Measurements from ENCODE around the gene RAB3B.

Gene RAB3B

DNA sequence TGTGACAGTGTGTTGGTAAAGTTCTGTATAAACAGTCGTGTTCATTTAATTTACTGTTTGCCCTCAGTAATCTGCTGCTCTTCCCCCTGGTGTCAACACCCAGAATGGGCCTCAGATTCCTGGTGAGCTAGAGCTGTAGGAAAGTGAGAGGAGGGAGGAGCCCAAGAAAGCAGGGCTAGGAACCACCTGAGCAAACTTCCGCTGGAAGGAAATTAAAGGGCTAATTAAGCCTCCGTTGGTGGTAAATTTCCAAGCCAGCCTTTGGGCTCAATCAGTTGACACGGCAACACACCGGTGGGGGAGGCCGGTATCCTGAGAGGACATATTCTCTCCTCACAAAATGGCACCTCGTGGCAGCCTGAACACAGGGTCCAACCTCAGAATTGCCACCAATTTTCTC lies 32.9 kb downstream of the RAB3B start:
- in situ Hi-C loops (cut with MboI; ENCODE audit: low sequenced_read_pairs) = no loop called here

DNA sequence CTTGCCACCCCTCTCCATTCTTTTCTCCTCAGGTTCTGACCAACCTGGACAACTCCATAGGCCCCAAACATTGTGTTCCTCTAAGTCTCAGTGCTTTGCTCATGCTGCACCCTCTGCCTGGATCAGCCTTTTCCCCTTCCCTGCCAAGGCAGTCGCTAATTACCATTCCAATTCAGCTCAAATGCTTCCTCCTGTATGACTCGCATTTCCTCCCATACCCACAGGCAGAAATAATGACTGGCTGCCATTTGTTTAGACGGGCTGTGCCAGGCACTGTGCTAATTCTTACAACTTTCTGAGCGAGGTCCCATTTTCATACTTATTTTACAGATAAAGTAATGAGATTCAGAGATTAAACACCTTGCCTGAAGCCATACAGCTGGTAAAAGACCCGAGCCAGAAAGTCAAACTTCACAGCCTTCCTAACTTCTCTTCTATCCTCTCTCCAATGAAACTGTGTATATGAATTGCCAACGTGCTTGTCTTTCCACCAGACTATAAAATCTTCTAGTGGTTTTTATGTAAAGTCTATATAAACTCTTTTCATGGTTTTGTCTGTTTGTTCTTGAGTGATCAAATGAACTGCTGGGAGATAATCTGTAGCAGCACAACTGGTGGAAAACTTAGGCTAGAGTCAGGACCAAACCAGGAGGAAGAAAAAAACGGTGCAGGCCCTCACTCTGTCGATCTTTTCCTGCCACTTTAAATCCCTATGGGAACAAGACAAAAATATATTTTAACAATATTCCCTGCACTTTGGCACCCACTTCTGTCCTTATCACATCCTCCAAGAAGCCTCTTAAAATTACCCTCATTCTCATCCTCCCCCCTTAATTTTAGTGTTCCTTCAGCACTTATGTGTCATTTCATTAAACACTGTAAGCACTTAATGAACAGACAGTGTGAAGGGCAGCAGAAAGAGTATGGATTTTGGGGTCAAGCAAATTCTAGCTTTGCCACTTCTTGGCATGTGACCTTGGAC lies 33.7 kb downstream of the RAB3B start:
- in situ Hi-C loops (cut with MboI; ENCODE audit: low sequenced_read_pairs) = no loop called here

DNA sequence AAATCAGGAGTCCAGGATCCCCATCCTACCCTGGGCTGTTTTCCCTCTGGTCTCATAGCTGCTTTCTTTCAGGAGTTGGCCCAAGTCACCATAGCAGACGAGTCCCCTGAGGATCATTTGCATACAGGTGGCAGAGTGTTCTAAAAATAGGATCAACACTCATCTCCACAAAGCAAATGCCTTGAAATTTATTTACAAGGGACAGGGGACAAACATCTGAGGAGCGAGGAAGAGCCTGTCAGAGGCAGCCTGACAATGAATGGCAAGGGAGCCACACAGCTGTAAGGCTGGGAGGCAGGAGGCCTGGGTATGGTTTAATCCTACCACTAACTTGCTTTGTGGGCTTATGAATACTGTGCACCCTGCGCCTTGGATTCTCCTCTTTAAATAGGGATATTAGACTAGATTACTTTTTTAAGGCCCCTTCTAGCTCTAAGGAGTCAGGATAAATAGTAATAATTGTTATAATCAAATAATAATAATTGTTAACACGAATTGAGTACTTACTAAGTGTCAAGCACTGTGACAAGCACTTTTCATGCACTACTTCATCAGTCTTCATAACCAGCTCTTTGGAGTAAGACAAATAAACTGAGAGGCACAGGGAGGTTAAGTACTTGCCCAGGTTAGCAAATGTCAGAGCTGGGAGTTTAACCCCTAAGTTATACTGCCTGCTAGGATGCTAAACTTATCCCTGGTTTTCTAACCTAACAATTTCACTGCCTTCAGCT lies 34.5 kb downstream of the RAB3B start:
- in situ Hi-C loops (cut with MboI; ENCODE audit: low sequenced_read_pairs) = no loop called here

DNA sequence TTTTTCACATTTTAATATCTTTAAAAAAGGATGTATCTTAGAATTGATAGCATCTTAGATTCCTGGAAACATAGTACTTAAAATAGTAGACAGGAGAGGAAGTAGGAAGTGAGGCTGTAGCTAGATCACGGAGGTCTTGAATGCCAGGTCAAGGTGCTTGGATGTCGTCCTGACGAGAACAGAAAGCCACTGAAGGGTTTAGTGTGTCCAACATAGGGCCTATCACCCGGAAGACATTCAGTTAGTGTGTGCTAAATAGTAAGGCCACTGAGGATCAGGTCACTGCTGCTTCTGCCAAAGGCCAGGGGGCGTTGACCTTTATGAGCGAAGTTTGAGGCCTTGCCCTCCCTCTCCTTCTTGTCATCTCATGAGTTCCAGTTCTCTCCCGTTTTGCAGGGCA lies 35.7 kb downstream of the RAB3B start:
- in situ Hi-C loops (cut with MboI; ENCODE audit: low sequenced_read_pairs) = no loop called here

DNA sequence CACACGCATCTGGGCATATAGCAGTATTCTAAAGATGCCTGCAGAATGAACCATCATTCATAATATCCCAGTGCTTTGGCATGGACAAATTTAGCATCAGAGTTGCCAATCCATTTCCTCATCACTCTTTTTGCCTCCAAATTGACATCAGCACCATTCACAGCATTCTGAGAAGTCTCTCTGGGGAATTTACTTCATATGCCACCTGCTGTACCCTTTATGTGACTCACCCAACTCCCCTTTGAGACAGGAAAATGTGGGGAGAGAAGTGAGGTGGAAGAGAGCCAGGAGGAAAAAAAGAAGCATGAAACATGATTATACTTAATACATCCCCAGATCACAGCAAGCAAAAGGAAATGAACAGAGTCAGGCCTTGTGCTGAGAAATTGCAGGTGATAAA lies 37.4 kb downstream of the RAB3B start:
- in situ Hi-C loops (cut with MboI; ENCODE audit: low sequenced_read_pairs) = no loop called here

DNA sequence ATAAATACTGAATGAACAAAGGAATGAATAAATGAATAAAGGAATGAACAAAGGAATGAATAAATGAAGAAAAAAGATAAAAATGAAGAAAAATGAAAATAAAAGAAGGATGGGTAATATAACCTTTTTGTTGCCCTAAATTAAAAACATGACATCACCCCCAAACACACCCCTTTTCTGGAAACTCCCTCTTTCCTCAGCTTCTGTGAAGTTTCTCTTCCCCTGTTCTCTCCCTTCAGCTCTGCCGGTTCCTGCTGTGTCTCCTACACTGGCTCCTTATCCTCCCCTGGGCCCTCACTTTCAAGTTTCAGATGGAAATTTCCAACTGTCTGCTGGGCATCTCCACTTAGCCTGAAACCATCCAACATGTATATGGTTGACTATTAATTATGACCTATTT lies 37.9 kb downstream of the RAB3B start:
- in situ Hi-C loops (cut with MboI; ENCODE audit: low sequenced_read_pairs) = no loop called here

DNA sequence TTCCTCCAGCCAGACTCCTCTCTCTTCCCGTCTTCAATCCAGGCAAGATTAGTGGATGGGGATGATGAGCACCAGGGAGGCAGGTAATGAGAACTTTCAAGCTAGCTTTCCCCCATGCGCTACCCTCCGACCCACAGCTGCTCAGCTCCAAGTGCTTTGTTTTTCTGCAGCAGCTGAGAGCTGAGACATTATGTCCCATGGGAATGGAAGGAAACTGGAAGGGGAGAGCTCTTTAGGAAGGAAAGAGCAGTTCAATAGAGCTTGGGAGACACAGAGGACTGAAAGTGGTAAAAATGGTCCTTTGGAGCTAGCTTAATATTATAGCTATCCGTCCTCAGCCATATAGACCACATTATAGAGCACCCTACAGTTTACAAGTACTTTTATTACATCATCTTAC lies 39.8 kb downstream of the RAB3B start:
- in situ Hi-C loops (cut with MboI; ENCODE audit: low sequenced_read_pairs) = no loop called here

DNA sequence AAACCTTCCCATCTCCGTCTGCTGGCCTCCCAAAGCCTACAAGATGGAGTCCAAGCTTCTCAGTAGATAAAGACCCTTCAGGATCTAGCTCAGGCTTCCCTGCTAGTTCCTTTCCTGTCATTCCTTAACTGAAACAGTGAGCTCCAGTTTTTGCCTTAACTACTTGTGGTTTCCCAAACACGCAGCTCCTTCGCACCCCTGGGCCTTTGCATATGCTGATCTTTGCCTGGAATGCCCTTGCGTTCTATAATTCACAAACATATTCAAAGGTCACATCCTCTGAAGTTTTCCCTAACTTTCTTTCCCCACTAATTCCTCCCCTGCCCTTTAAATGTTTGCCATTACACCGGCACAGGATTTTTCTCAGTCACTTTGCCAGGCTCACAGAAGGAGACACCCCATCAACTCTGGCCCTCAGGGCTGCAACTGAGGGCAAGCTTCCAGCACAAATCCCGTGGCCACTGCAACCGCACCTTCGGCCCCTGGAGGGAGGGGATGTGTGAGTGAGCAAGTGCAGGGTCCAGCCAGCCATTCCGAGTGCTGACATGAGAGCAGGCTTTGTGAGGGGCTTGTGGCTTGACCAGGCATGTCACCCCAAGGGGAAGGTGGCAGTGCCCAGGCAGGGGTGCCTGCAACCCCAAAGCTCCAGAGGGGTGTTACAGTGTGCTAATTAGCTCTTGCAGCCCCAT lies 41.3 kb downstream of the RAB3B start:
- in situ Hi-C loops (cut with MboI; ENCODE audit: low sequenced_read_pairs) = no loop called here

DNA sequence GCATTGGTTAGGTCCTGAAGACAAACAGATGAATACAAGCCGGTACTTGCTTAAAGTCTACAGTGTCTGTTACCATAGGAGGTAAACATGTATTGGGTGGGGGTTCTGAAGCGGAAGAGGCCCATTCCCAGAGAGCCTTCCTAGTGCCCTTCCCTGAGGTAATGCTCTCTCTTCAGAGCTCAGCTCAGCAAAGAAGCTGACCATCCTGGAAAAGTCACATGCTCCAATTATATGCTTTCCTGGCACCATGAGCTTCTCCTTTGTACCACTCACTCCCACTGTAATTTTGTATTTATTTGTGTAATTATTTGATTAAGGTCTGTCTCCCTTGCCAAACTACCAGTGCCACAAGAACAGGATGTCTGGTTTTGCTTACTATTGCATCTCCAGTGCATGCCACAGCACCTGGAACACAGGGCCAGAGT lies 42.0 kb downstream of the RAB3B start:
- in situ Hi-C loops (cut with MboI; ENCODE audit: low sequenced_read_pairs) = no loop called here

DNA sequence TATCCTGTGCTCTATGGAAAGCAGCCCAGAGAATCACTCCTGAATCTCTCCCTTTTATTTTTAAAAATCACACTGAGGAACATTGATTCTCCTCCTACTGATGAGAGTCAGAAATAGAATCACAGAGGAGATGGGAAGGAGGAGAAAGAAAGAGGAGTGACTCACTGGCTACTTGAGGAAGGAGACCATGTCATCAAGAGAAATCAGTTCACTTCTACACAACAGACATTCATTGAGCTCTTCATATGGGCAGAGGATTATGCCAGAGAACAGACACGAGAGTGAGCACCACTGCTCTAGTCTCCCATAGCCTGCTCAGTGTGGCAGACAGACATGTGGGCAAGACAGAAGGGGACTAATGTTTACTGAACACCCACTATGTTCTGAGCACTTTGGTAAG lies 44.2 kb downstream of the RAB3B start:
- in situ Hi-C loops (cut with MboI; ENCODE audit: low sequenced_read_pairs) = no loop called here

DNA sequence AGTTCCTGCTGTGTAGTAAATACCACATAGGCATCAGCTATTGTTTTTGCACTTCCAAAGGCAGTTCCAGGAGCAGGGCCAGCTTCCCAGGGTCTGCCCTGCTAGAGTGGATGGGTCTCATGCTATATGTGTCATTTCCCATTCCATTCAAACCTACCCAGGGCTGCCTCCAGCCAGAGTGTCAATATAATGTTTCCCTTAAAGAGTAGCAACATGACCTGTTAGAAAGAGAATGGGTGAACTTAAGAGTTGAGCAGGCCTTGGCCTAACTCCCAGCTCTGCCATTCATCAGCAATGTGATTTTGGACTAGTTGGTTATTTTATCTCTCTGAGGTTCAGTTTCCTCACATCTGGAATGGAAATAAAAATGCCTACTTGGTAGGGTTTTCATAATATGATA lies 44.9 kb downstream of the RAB3B start:
- in situ Hi-C loops (cut with MboI; ENCODE audit: low sequenced_read_pairs) = no loop called here

DNA sequence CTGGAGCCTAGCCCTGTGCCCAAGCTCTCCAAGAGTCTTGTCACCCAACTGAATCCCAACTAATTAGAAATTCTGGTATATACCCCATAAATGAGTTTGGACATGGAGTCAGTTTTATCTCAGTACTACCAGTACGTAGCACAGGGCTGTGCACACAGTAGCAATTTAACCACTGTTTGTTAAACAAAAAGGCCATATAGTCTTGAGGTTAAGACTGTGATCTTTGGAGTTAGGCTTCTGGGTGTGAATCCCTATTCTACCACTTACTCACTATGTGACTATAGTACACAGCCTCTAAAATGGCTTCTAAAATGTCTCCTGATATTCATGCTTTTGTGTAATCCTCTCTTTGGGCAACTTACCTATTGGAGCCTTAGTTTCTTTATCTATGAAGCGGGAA lies 48.2 kb downstream of the RAB3B start:
- in situ Hi-C loops (cut with MboI; ENCODE audit: low sequenced_read_pairs) = no loop called here

DNA sequence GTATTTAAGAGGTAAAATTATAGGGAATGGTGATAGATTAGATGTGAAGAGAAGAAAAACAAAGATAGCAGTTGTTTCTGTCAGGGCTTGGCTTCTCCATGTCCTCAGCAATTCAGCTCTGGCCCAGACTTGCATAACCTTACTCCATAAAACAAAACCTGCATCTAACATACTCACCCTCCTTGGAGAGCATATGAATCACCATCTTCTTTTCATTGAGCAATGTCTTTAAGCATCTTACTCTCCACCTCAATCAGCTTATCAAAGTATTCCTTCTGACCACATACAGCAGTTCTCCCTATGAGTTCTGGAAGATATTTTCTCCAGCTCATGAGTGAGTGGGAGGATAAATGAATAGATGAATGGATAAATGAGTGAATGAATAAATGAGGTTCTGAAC lies 49.0 kb downstream of the RAB3B start:
- in situ Hi-C loops (cut with MboI; ENCODE audit: low sequenced_read_pairs) = no loop called here

DNA sequence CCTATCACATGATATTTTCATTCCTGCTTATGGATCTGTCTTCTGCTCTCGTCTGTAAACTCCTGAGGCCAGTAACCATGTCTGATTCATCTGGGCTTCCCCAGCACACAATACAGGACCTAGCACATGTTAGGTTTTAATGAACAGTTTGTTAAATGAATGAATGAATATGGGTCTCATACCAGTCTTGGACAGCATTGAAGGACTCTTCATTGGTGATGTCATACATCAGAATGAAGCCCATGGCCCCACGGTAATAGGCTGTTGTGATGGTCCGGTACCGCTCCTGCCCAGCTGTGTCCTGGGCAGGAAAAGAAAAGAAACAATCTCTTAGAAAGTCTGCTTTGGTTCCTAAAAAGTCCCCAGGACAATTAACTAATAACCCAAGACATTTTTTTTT lies 53.4 kb downstream of the RAB3B start:
- in situ Hi-C loops (cut with MboI; ENCODE audit: low sequenced_read_pairs) = no loop called here

DNA sequence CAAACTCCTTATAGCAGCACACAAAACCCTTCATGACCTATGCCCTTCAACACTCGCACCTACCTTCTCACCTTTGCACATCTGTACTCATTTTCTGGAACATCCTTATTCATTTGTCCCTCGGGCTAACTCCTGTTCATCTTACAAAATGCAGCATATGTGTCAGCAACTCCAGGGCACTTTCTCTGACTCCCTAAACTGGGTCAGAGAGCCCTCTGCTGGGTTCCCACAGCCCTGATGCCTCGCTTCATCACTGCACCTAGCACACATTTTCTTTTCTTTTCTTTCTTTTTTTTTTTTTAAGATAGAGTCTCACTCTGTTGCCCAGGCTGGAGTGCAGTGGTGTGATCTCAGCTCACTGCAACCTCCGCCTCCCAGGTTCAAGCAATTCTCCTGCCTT lies 54.0 kb downstream of the RAB3B start:
- in situ Hi-C loops (cut with MboI; ENCODE audit: low sequenced_read_pairs) = no loop called here

DNA sequence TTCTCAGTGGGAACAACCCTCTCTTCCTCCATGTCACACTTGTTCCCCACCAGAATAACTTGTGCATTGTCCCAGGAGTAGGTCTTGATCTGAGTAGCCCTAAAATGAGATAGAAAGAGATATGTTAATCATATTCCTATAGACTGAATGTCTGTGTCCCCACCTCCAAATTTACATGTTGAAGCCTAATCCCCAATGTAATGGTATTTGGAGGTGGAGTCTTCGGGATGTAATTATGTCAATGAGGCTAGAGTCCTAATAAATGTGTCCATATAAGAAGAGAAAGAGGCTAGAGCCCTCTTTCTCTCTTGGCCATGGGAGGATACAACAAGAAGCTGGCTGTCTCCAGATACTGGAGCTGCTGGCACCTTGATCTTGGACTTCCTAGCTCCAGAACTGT lies 57.2 kb downstream of the RAB3B start:
- in situ Hi-C loops (cut with MboI; ENCODE audit: low sequenced_read_pairs) = no loop called here

DNA sequence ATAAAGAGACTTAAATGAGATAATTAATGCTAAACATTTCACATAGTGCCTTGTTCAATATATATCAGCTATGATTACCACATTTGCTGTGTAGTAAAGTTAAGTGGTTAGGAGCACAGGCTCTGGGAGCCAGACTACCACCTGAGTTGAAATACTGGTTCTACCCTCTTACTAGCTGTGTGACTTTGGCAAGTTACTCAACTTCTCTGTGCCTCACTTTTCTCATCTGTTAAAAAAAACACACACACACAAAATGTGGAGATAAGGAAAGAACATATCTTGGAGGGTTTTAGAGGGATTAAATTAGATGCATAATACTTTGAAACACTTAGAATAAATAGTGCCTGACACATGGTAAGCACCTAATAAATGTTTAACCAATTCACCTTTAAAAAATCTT lies 60.2 kb downstream of the RAB3B start:
- in situ Hi-C loops (cut with MboI; ENCODE audit: low sequenced_read_pairs) = no loop called here

DNA sequence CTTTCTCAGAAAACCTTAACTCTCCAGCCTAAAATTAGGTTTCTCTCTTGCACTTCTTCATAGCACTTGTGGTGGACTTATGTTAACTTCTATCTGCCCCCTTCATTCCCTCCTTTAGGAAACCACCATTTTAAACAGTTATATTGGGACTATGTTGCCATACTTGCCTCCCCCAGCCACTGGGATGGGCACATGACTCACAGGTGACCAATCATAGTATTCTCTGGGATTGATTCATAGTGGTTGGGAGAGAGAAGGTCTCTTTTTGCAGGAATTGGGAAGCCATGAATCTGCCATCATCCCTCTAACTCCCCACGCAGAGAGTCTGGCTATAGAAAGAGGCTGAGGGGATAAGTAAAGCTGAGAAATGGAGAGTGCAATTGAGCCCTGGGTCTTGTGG lies 61.6 kb downstream of the RAB3B start:
- in situ Hi-C loops (cut with MboI; ENCODE audit: low sequenced_read_pairs) = no loop called here

DNA sequence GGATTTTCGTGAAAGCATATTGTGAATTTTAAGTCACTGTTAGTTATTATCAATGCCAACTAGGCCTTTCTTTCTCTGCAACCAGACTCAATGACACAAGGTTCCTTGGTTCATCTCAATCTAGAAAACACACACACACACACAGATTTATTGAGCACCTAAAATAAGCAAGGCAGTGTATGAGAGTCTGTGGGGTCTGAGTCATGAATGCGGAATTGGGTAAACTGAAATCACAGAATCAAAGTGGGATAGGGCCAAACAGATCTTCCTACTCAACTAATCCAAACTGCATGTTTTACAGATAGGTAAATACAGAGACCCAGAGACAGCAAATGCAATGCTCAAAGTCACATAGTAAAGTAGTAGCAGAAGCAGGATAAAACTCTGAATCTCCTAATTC lies 63.5 kb downstream of the RAB3B start:
- in situ Hi-C loops (cut with MboI; ENCODE audit: low sequenced_read_pairs) = no loop called here

DNA sequence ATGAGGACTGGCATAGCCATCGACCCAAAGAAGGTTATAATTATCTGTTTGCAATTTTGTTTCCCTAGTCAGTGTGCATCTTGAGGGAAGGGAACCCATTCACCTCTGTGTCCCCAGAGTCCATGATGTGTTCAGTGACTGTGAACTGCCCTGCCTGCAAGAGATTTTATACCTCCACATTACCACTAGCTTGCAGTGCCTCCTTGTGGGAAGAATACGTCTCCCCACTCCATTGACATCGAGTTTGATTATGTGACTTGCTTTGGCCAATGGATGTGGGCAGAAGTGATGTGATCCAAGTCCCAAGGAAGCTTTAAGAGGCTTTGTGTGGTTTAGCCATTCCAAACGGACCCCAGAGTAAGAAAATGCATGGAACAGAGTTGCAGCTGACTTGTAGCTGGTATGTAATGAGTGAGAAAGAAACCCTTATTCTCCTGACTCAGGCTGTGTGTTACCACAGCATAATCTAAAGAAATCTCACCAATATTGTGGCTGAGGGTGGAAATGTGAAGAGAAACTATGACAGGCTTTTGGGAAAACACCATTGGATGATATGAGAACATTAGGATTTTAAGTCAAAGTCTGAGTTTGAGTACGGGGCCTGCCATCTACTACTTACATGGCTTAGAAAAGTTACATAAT lies 64.2 kb downstream of the RAB3B start:
- in situ Hi-C loops (cut with MboI; ENCODE audit: low sequenced_read_pairs) = no loop called here

DNA sequence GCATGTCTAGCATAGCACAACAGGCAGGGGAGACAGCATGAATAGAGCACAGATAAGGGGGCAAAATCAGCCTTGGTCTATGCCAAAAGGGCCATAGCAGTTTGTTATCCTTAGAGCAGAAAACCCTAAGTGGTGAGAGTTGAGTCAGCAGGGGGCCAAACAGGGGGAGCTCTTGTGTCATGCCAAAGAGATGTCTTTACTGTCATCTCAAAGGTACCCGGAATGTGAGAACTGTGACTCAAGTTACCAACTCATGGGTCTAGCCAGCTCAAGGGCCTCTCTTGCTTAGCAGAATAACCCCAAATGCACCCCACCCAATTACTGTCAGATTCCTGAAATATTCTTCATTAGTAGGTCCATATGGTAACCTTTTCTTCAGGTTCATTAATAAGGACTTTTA lies 66.0 kb downstream of the RAB3B start:
- in situ Hi-C loops (cut with MboI; ENCODE audit: low sequenced_read_pairs) = no loop called here

All from HL-60/S4 treated with retinoic acid at 250 ng/mL for 4 days and 3 days (cell line).